GM18520 (cell line): ENCODE measurements around the gene GAMT.

ENCODE experiments used
- ATAC-seq: cut with Tn5 transposase; IDR thresholded peaks from one replicate; pipeline ENCODE4 v1.9.1; 2021; ENCODE audit not compliant: unreplicated experiment

GAMT gene

DNA sequence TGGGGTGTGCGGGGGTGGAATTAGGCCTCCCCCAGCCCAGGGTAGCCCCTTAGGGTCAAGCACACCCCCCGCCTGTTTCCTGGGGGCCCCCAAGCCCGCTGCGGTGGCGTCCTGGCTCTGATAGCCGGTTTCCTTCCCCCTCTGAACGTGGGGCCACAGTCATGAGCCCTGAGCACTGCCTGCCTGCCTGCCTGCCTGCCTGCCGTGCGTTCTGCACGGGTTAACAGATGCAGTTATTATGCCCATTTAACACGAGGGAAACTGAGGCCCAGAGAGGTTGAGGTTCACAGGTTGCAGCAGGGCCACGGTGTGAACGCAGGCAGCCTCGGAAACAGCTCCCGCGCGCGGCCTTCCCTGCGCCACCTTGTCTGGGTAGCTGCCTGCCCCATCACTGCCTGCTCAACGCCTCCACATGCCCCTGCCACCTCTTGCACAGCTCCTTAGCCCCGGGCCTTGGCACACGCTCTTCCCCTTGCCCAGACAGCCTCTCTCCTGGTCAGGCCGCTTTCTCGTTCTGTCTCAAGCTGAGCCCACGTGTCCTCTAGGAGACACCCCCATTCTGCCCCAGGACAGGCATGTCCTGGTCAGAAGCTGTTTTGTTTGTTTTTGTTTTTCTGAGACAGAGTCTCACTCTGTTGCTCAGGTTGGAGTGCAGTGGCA lies 1.2 kb upstream of the GAMT start:
- ATAC-seq = no peak

DNA sequence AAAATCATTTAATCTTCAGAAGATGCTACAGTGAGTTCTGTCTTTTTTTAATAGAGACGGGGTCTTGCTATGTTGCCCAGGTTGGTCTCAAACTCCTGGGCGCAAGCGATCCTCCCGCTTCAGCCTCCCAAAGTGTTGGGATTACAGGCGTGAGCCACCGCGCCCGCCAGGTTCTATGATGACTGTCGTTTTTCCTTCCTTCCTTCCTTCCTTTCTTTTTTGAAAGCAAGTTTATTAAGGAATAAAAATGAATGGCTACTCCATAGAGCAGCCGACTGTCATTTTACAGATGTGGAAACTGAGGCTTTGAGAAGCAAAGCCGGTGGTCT lies 511 bp upstream of the GAMT start:
- no peak for ATAC-seq

DNA sequence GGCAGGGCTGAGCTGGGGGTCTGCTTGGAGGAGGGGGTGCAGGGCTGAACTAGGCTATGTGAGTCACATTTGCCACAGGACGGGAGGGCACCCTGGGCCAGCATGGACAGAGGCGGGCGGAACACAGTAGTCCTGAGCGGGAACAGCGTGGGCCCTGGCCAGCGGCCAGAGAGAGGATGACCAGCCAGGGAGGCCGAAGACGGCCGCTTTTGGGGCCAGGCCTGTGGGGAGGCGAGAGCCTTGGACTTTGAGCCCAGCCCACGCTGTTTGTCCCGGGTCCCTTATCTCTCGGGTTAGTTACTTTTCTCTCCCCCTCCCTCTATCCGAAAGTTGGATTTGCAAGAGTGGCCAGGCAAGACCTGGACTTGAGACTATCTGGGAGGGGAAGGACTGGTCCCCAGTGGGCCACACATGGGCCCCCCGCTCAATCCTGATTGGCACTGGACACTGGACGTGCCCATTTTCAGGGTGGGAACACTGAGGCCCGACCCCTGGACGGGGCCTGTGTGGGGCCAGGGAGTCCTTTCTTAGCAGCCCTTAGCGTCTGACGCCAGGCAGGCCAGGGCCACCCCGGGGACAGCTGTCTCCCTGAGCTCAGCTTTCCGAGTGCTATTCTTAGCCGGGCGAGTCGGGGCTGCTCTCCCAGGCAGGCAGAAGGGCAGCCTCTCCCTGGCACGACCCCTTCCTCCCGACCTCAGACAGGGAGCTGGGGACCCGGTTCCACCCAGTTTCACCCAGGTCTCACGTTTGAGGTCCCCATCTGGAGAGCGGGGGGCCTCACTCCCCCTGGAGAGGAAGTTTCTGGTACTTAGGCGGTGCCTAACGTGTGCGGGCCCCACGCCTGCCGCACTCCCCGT lies 833 bp downstream of the GAMT start:
- ATAC-seq = no peak

DNA sequence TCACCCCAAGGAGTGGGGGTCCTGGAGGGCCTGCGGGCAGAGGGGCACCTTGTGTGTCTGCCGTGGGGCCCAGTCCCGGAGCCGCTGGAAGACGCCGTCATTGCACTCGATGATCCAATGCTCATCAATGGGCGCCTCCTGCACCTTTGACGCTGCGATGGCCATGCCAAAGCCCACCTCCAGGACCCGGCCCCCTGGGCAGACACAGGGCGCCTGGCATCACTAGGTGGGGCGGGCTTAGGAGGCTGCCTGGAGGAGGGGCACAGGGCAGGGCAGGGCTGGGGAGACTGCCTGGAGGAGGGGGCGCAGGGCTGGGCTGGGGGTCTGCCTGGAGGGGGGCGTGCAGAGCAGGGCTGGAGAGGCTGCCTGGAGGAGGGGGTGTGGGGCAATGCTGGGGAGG lies 1.6 kb downstream of the GAMT start:
- ATAC-seq = no peak

DNA sequence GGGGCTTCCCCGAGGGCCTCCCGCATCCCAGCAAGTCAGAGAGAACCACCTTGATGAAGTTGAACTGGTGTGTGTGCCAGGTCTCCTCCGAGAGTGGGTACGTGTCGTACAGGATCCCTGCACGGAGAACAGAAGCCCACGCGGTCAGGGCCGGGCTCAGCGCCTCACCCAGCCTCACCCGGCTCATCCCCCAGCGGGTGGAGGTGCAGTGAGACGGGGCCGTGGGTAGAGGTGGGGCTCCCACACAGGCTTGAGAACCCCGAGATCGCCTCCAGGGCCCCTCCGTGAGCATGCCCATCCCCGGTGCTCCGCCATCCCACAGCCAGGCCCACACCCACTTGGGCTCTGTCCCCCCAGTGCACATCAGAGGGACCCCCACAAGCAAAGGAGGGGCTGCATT lies 2.3 kb downstream of the GAMT start:
- ATAC-seq = no peak

DNA sequence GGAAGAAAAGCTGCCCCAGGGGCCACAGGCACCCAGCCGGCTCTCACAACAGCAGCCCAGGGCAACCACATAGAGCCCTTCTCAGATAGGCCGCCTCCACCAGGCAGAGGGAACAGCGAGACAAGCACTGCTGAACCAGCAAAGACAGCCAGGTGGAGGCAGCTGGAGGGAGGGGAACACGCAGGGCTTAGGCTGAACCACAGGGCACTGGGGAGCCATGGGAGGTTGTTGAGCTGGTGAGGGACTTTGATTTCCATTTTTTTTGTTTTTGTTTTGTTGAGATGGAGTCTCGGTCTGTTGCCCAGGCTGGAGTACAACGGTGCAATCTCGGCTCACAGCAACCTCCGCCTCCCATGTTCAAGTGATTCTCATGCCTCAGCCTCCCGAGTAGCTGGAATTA lies 3.5 kb downstream of the GAMT start:
- ATAC-seq = no peak

DNA sequence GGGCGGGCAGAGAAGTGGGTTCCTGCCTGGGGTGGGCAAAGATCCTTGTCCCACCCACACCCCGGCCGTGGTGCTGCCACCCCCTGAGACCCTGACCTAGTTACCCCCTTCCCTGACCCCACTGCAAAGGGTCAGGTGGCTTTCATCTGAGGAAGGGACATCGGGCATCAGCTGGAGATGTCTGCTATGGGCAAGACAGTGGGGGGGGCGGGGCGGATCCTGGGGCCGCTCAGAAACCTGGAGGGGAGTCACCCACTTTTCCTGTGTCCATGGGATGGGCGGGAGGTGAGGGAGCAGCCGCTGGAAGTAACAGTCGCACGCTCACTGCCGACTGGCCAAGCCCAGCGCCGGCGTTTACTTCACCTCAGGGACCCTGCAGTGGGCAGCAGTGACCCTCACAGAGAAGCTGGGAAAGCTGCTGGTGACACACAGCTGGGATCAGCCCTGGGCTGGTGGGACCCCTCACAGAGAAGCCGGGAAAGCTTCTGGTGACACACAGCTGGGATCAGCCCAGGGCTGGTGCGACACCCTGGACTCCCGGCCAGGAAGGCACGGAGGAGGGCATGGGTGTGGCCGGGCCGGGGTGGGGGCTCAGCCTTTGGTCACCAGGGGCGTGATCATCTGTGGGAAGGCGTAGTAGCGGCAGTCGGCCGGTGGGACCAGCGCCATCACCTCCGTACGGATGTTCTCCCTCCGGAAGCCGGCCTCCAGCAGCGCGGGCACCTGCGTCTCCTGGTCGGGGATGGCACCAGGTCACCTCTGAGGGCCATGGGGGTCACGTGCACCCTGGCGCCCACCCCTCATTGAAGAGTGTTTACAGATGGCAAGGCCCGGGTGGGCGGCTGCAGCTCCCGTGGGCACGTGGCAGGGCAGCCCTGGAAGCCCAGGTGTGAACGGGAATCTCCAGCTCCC lies 4.3 kb downstream of the GAMT start:
- no peak for ATAC-seq

DNA sequence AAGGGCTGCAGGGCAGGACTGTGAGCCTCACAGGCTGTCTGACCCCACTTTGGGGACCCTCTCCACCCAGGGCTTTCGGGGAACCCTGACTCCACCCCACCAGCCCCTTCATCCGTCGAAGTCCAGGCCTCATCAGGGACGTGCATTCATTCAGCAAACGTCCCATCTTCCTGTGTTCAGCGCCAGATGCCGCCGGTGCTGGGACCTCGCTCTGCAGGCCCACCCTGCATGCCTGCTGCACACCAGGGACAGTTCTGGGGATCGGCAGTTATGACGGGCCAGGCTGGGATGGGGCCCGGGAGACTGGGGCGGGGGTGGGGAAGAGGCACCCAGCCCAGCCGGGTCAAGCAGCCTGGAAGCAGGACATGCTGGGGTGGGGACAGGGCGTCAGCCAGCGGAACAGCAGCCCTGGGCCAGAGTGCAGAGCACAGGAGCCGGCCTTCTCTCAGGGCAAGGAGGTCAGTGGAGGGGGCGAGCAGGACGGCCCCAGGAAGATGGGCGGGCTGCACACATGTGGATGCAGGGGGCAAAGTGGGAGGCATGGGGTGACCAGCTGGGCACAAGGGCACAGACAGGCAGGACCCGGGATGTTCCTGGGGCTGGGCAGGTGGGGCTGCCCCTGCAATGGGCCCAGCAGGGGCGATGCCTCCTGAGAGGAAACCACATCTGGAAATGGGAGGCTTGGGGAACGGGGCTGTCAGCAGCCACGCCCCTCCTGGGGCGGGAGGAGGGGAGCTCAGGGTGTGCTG lies 5.1 kb downstream of the GAMT start:
- ATAC-seq = no peak

DNA sequence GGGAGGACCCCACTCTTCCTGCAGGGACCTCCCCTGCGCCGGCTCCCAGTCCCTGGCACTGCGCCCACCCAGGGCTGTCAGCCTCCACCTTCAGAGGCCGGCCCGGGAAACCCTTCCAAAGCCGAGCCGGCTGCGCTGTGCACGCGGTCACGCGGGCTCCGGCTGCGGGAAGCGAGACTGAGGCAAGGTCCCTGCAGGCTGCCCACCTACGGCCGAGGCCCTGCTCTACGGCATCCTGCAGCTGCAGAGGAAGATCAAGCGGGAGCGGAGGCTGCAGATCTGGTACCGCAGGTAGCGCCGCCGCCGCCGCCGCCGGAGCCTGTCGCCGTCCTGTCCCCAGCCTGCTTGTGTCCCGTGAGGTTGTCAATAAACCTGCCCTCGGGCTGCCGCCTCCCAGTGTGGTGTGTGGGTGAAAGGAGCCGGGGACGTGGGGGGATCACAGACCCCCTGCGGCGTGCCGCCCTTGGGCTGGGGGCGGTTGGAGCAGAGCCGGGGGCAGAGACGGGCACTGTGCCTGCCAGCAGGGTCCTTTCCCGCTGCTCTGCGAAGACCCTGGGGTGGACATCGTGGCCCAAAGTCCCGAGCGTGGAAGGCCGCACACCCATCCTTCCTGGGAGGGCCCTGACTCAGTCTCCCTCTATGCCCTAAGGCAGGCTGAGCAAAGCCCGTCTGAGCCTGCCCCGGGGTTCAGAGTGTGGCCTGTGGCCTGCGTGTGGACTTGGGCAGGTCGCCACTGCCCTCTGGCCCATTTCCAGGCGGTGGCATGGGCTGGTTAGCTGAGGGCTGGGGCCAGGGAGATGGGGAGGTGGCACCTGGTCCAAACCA lies 5.9 kb downstream of the GAMT start:
- no peak for ATAC-seq

DNA sequence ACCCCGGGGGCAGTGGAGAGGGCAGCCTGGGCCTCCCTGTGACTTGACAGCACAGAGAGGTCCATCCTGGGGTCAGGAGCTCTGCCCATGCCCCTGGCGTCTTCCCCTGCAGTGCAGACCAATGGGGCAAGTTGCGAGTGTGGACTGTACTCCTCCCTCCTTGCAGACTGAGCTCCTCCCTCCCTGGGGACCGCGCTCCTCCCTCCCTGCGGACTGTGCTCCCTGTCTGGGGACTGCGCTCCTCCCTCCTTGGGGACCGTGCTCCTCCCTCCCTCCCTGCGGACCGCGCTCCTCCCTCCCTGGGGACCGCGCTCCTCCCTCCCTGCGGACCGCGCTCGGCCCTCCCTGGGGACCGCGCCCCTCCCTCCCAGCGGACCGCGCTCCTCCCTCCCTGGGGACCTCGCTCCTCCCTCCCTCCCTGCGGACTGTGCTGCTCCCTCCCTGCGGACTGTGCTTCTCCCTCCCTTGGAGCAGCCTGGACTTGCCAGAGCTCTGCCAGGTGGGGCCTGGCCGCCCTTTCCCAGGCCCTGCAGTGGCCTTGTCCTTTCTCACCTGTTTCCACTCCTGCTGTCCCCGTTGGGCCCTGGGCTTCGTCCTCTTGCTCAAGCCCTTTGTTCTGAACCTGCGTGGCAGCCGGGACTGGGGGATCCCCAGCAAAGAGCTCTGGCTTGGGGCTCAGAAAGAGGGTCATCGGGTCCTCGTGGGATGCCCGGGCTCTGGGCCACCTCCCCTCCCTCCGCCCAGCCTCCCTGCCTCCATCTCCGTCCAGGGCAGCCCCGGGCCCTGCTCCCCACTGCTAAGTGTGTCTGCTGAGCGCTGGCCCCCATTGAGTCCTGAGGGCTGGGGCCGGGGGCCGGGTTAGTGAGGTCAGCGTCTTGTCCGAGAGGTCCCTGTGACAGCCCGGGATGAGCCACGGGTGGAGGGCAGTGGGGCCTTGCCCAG lies 6.8 kb downstream of the GAMT start:
- no peak for ATAC-seq

DNA sequence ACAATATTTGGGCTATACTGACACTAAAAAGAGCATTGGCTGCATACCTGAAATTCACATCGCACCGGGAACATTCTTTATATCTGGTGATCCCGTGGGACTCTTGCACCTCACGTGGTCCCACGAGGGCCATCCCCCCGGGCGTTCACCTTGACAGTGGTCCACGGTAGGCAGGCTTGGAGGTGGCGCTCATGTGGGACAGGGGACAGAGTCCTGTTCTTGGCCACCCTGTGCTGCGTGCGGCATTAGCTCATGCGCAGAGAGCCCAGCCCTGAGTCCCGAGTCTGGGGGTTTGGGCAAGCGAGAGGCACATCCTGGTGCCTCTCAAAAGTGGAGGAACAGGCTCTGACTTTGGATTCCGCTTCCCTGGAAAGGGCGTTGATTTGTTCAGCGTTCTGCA lies 7.5 kb downstream of the GAMT start:
- no peak for ATAC-seq

DNA sequence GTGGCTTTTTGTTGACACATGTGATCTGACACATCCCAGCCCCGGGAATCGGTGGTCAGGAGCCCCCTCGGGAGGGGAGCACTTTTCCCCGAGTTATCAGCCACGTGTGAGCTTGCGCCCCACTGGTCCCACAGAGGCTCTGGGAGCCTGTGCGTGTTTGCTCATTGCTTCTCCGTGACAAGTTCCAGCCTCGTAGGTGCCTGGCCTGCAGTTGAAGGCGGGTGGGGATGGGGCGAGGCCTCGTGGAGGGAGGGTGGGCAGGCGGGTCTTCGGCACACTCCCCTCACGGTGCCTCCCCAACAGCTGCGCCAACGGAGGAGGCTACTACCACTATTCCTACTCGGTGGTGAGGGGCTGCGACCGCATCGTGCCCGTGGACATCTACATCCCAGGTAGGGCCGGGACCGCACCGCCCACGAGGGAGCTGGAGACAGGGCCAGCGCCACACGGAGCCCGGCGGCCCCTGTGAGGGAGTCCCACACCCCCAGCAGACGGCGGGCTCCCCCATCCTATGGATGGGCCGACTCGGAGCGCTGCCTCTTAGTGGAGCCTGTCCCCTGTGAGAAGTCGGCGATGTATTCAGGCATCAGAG lies 8.3 kb downstream of the GAMT start:
- no peak for ATAC-seq

DNA sequence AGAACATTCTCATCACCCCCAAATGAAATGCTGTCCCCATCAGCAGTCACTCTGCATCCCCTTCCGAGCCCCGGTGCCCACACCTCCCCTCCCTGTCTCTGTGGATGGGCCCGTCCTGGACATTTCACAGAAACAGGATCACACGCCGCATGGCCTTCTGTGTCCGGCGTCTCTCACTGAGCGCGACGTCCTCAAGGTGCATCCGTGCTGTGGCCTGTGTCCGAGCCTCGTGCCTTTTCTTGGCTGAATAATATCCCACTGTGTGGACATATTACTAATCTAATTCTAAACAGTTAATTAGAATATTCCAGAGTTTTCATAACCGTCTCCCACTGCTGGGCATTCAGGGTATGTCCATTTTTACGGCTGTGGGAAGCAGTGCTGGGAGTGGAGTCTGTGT lies 8.9 kb downstream of the GAMT start:
- no peak for ATAC-seq

DNA sequence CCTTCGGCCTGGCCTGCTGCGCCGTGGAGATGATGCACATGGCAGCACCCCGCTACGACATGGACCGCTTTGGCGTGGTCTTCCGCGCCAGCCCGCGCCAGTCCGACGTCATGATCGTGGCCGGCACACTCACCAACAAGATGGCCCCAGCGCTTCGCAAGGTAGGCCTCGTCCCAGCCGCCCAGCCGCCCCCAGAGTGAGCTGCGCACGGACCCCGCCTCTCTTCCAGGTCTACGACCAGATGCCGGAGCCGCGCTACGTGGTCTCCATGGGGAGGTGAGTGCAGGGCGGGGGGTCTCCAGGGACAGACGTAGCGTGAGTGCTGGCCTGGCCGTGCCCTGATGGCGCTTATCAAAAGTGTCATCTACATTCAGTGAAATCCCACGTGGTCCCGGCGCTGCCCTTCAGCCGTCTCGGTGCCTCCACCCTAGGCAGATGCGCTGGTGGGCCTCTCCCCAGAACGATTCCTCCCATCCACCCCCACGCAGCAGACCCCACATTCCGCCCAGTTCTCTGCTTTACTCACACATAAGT lies 10.4 kb downstream of the GAMT start:
- ATAC-seq = no peak

DNA sequence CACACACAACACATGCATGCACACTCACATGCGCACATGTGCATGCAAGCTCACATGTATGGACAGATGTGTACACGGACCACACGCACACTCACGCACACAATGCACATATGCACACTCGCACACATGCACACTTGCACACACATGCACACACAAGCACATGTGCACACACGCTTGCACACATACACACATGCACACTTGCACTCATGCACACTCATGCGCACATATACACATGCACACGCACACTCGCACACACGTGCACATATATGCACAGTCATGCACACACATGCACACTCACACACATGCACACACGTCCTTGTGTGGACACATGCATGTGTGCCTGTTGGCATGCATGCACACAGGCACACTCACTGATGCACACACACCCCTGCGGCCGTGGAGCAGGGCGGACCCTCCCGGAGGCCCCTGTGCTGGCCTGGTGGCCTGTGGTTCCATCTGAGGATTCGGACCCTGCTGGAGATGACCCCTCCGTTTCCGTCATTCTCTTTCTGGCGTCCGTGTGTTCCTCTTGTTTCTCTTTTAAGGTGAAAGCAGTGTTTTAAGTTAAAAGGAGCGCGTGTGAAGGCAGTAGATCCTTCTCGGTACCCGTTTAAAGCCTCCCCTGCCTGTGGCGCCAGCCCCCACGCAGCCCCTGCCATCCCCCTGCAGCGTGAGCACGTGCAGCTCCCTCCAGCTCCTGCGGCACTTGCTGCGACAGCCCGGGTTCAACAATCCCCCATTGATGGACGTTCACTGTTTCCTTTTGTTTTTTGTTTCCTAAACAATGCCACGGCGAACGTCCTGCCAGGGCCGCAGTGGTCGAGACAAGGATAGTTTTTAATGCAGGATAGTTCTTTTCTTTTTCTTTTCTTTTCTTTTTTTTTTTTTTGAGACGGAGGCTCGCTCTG lies 12.1 kb downstream of the GAMT start:
- ATAC-seq = no peak

DNA sequence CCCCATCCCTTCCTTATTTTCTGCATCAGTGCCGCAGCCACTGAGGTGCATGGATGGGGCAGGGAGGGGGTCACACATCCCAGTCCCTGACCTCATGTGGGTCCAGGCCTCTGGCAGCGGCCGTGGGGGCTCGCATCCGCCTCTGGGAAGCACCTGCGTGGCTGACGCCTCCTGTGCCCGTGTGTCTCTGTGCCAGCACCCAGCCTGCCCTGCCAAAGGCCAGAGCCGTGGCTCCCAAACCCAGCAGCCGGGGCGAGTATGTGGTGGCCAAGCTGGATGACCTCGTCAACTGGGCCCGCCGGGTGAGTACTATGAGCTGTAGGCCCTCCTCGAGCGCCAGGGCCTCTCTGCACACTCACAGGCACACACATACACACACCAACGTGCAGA lies 12.7 kb downstream of the GAMT start:
- ATAC-seq = no peak
